ENCODE data around the gene STRADB. TPM values are rescaled to one million over a fixed set of nuclear protein-coding genes. Genes with fewer than 3 reads are reported as not detected.

STRADB gene, protein sequence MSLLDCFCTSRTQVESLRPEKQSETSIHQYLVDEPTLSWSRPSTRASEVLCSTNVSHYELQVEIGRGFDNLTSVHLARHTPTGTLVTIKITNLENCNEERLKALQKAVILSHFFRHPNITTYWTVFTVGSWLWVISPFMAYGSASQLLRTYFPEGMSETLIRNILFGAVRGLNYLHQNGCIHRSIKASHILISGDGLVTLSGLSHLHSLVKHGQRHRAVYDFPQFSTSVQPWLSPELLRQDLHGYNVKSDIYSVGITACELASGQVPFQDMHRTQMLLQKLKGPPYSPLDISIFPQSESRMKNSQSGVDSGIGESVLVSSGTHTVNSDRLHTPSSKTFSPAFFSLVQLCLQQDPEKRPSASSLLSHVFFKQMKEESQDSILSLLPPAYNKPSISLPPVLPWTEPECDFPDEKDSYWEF
- total RNA-seq (1 to 10 TPM; 6.9 to 8.3 TPM), total RNA-seq (7.9 to 16.5 reads per million in 2 donors)

DNA sequence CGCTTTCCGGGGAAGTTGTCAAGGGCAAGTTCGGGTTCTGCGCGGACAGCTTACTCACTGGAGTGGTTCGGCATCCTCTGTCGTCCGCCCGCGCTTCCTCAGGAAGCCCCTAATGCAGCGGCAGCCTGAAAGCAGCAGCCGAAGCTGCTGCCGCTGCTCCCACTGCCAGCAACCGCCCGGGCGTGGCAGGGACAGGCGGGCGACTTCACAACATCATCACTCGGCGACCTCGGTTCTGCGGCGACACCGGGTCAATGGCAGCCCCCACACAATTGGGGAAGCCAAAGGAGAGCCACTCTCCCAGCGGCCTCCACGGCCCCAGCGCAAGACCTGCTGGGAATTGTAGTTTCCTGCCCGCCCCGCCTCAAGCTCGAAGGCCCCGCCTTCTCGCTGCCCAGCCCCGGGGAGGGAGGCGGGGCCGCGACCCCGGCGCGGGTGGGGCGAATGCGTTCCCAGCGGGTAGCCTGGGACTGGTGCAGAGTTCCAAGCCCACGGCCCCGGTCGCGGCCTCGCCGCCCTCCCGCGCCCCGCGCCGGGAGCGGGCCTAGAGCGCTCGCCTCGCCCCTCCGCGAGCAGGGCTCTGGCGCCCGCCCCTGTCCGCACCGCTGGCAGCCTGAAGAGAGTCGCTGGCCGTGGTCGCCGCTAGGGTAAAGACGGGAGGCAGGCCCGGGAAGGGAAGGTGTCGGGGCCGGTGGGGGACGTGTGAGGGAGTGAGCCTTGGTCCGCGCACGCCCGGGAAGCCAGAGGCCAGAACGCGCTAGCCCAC is at the start of gene STRADB, which contains the start of gene TRAK2:
Gene STRADB, plus strand, starts transcription at position 449 of the 766 bp plus-strand sequence. CDS start 3,101 bp downstream, outside the sequence.
Gene TRAK2, minus strand, starts transcription at position 167 of the 766 bp plus-strand sequence. CDS start 30,951 bp downstream, outside the sequence.
- H3K9me3 ChIP-seq (ENCODE audit: control insufficient read depth, low read length, poor library complexity, severe bottlenecking), result no peaks in the 10 kb centered on the region
- Mint-ChIP-seq H3K27me3 (no peaks in the 10 kb centered on the region), H3K4me3 (peak within 1 kb of the TSS; percentile 99), H3K36me3 (ENCODE audit: low read depth) (peaks cover 3% of the 10 kb centered on the region), H3K27ac (peak within 1 kb of the TSS; percentile 91), H3K4me1 (peaks cover 30% of the 10 kb centered on the region)
- DNase-seq (peak; percentile 89 to 95 (median 91)), ATAC-seq (peak; percentile 92)

- Mint-ChIP-seq H3K27ac (peak overlapping the region; percentile 60), H3K4me1 (peaks cover 19% of the 10 kb centered on the region), H3K36me3 (ENCODE audit: low read depth) (peaks cover 2% of the 10 kb centered on the region), H3K4me3 (no peak overlapping the region), H3K27me3 (no peaks in the 10 kb centered on the region)
- ATAC-seq, result no peak
- DNase-seq, result no peak
- H3K9me3 ChIP-seq (ENCODE audit: control insufficient read depth, low read length, poor library complexity, severe bottlenecking), result no peaks in the 10 kb centered on the region
These were observed 49.7 kb upstream of the STRADB start for GRCh38 chr2:201401815-201402214.

GRCh38 chr2:201402651-201403562 is 48.6 kb upstream of the STRADB start:
- Mint-ChIP-seq H3K4me1 (peaks cover 20% of the 10 kb centered on the region), H3K4me3 (no peak overlapping the region), H3K27me3 (no peaks in the 10 kb centered on the region), H3K36me3 (ENCODE audit: low read depth) (peaks cover 2% of the 10 kb centered on the region), H3K27ac (peak overlapping the region; percentile 34)
- ATAC-seq (no peak), DNase-seq (no peak)
- H3K9me3 ChIP-seq (ENCODE audit: control insufficient read depth, low read length, poor library complexity, severe bottlenecking), result no peaks in the 10 kb centered on the region

GRCh38 chr2:201403880-201404279 is 47.7 kb upstream of the STRADB start:
- Mint-ChIP-seq H3K36me3 (ENCODE audit: low read depth) (peaks cover 2% of the 10 kb centered on the region), H3K4me3 (no peak overlapping the region), H3K27ac (peak overlapping the region; percentile 21), H3K4me1 (peaks cover 22% of the 10 kb centered on the region), H3K27me3 (no peaks in the 10 kb centered on the region)
- no peaks in the 10 kb centered on the region for H3K9me3 ChIP-seq (ENCODE audit: control insufficient read depth, low read length, poor library complexity, severe bottlenecking)
- ATAC-seq (no peak), DNase-seq (no peak)

DNA sequence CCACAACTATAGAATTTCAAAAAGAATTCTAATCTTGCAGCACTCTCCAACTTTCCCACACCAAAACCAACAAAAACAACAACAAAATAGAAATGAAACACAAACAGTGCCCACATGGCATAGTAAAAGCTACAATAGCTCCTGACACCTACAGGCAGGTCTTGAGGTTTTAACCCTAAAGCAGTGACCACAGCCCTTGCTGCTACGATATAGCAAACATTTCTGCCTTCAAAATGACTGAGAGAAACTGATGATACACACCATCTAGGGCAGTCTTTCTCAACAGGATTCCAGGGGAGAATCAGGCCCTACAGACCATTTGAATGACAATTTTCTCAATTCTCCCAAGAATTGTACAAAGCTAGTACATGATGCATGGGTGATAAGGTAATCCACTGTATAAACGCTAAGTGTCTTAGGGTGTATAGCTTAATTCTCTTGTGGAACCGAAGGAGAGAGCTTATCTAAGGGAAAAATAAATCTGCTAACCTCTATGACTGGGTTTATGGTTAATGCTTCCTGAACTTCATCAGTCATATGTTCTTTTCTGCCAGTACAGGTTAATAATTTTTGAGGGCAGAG is 46.8 kb upstream of the STRADB start:
- no peak overlapping the region for H3K4me3 Mint-ChIP-seq
- ATAC-seq (no peak), DNase-seq (no peak)
- H3K36me3 Mint-ChIP-seq (ENCODE audit: low read depth), result peaks cover 2% of the 10 kb centered on the region
- no peaks in the 10 kb centered on the region for H3K27me3 Mint-ChIP-seq
- H3K4me1 Mint-ChIP-seq, result peaks cover 20% of the 10 kb centered on the region
- H3K27ac Mint-ChIP-seq, result peak overlapping the region; percentile 73
- H3K9me3 ChIP-seq (ENCODE audit: control insufficient read depth, low read length, poor library complexity, severe bottlenecking), result no peaks in the 10 kb centered on the region

DNA sequence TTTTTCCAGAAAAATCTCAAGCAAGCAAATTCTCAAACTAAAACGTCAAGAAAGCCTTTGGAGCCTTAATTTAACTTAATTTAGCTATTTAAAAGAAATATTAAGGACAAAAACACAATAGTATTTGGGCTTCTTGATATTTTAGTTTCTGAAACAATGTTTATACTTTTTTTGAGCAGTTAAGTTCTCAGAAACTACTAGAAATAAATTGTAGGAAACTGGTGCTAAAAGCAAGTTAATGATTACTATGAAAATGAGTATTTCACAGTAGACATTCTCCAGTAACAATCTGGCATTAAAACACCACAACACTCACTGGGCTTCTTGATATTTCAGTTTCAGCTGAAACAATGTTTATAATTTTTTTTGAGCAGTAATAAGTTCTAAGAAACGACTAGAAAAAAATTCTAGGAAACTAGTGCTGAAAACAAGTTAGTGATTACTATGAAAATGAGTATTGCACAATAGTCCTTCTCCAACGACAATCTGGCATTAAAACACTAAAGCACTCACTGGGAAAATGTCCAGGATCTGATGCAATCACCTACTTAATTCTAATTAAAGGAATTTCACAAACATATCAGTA is 45.4 kb upstream of the STRADB start:
- peaks cover 3% of the 10 kb centered on the region for H3K36me3 Mint-ChIP-seq (ENCODE audit: low read depth)
- ATAC-seq (no peak), DNase-seq (no peak)
- peaks cover 23% of the 10 kb centered on the region for H3K4me1 Mint-ChIP-seq
- peak overlapping the region; percentile 24 for H3K27ac Mint-ChIP-seq
- no peaks in the 10 kb centered on the region for H3K27me3 Mint-ChIP-seq
- H3K4me3 Mint-ChIP-seq, result no peak overlapping the region
- H3K9me3 ChIP-seq (ENCODE audit: control insufficient read depth, low read length, poor library complexity, severe bottlenecking), result no peaks in the 10 kb centered on the region

DNA sequence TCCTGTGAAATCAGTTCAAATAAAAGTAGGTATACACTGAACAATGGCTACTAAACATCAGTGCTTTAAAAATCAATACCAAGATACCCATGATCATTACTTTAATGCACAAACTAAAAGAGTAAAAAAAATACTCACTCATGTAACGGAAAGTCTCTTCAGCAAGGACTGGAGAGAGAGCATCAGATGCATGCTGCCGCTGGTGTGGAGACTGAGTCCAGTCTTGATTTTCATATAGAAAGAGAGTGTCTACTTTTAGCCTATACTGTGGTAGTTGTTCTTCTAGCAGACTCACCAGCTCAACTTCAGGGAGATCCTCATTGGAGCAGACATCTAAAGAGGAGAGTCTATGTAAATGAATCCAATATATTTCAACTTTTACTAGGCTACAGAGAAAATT is 44.3 kb upstream of the STRADB start:
- no peak for DNase-seq
- no peaks in the 10 kb centered on the region for H3K9me3 ChIP-seq (ENCODE audit: control insufficient read depth, low read length, poor library complexity, severe bottlenecking)
- ATAC-seq, result no peak
- H3K4me3 Mint-ChIP-seq, result no peak overlapping the region
- H3K27ac Mint-ChIP-seq, result peak overlapping the region; percentile 24
- peaks cover 4% of the 10 kb centered on the region for H3K36me3 Mint-ChIP-seq (ENCODE audit: low read depth)
- peaks cover 26% of the 10 kb centered on the region for H3K4me1 Mint-ChIP-seq
- H3K27me3 Mint-ChIP-seq, result no peaks in the 10 kb centered on the region

GRCh38 chr2:201408931-201409330 is 42.6 kb upstream of the STRADB start:
- H3K36me3 Mint-ChIP-seq (ENCODE audit: low read depth), result peaks cover 4% of the 10 kb centered on the region
- no peaks in the 10 kb centered on the region for H3K27me3 Mint-ChIP-seq
- H3K27ac Mint-ChIP-seq, result no peak overlapping the region
- no peak for DNase-seq
- H3K4me1 Mint-ChIP-seq, result peaks cover 26% of the 10 kb centered on the region
- H3K4me3 Mint-ChIP-seq, result no peak overlapping the region
- H3K9me3 ChIP-seq (ENCODE audit: control insufficient read depth, low read length, poor library complexity, severe bottlenecking), result no peaks in the 10 kb centered on the region
- ATAC-seq, result no peak

- H3K9me3 ChIP-seq (ENCODE audit: control insufficient read depth, low read length, poor library complexity, severe bottlenecking), result no peaks in the 10 kb centered on the region
- peak overlapping the region; percentile 10 for H3K27ac Mint-ChIP-seq
- DNase-seq, result no peak
- no peaks in the 10 kb centered on the region for H3K27me3 Mint-ChIP-seq
- ATAC-seq, result no peak
- no peak overlapping the region for H3K4me3 Mint-ChIP-seq
- H3K36me3 Mint-ChIP-seq (ENCODE audit: low read depth), result peaks cover 2% of the 10 kb centered on the region
- peaks cover 13% of the 10 kb centered on the region for H3K4me1 Mint-ChIP-seq
These were observed 40.1 kb upstream of the STRADB start for GRCh38 chr2:201411421-201411820.

GRCh38 chr2:201413143-201413542 is 38.4 kb upstream of the STRADB start:
- Mint-ChIP-seq H3K4me3 (no peak overlapping the region), H3K27me3 (no peaks in the 10 kb centered on the region), H3K27ac (no peak overlapping the region), H3K4me1 (peaks cover 12% of the 10 kb centered on the region), H3K36me3 (ENCODE audit: low read depth) (peaks cover 2% of the 10 kb centered on the region)
- ATAC-seq (no peak), DNase-seq (no peak)
- no peaks in the 10 kb centered on the region for H3K9me3 ChIP-seq (ENCODE audit: control insufficient read depth, low read length, poor library complexity, severe bottlenecking)

DNA sequence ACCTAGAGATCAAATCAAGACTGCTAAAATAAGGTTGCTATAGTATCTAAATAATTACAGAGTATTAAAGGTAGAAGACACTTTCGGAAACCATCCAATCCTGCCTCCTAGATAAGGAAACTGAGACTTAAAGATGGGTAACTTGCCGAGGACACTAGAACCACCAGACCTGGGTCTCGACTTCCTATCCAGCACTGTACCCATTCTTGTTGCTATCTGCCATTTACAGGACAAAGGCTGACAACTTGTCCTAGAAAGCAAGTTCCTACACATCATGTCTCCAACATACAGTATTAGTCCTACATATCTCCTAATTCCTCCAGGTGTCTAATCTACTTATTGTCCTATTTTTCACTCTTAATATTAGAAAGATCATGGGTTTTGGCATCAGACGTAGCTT is 38.0 kb upstream of the STRADB start:
- peaks cover 2% of the 10 kb centered on the region for H3K36me3 Mint-ChIP-seq (ENCODE audit: low read depth)
- H3K9me3 ChIP-seq (ENCODE audit: control insufficient read depth, low read length, poor library complexity, severe bottlenecking), result no peaks in the 10 kb centered on the region
- no peak overlapping the region for H3K4me3 Mint-ChIP-seq
- DNase-seq (no peak), ATAC-seq (no peak)
- no peak overlapping the region for H3K27ac Mint-ChIP-seq
- H3K27me3 Mint-ChIP-seq, result no peaks in the 10 kb centered on the region
- H3K4me1 Mint-ChIP-seq, result peaks cover 14% of the 10 kb centered on the region

Data from T-helper 17 cell (primary cell).